PFSK-1 (cell line): Measurements from ENCODE around the gene CFAP61.

ENCODE experiments used
- FOXP2 ChIP-seq: optimal IDR thresholded peaks from 2 replicates; pipeline ENCODE3; 2011; ENCODE audit warnings: borderline replicate concordance, control low read depth, inconsistent platforms; ENCODE audit not compliant: insufficient read depth; ENCODE audit errors: extremely low read length, extremely low read depth
- POLR2AphosphoS5 ChIP-seq: IDR thresholded peaks from 2 replicates; pipeline ENCODE4 v1.6.1; 2012; ENCODE audit warnings: low read depth, mild to moderate bottlenecking, control low read depth, low read length, moderate library complexity
- REST ChIP-seq, 2 experiments: IDR thresholded peaks; 2 replicates each; pipeline versions ENCODE4 v1.6.1 to v1.8.0; 2011 to 2012; ENCODE audit warnings: low read depth in 2 of 2, low read length in 2 of 2, control low read depth in 1 of 2, inconsistent platforms in 1 of 2, mild to moderate bottlenecking in 1 of 2, moderate library complexity in 1 of 2; ENCODE audit not compliant: insufficient read depth in 1 of 2
- SIN3A ChIP-seq: IDR thresholded peaks from 2 replicates; pipeline ENCODE4 v1.6.1; 2012; ENCODE audit warnings: mild to moderate bottlenecking, low read length, moderate library complexity, borderline replicate concordance; ENCODE audit not compliant: insufficient read depth
- TAF1 ChIP-seq: IDR thresholded peaks from 2 replicates; pipeline ENCODE4 v1.6.1; 2012; ENCODE audit warnings: low read length, control low read depth, borderline replicate concordance; ENCODE audit not compliant: insufficient read depth

- TF ChIP-seq TAF1 (no peak), REST (IDR thresholded peaks at IDR 0.05; ENCODE audit: insufficient read depth in 1 of 2, low read depth in 2 of 2, low read length in 2 of 2) (no peak), POLR2AphosphoS5 (no peak), SIN3A (no peak), FOXP2 (no peak)
Observed at GRCh38 chr20:20102163-20102562, 49.8 kb downstream of the CFAP61 start.
